ENCODE data around the gene PPP1R14C. TPM values are rescaled to one million over a fixed set of nuclear protein-coding genes. Genes with fewer than 3 reads are reported as not detected.

Gene PPP1R14C
- total and polyA plus RNA-seq, 10 of the 15 experiments (the other 5 are each of a cell fraction or from before 2014, with no cell fraction given): 0.07 to 1.6 (median 0.13) TPM; not detected in 4

DNA sequence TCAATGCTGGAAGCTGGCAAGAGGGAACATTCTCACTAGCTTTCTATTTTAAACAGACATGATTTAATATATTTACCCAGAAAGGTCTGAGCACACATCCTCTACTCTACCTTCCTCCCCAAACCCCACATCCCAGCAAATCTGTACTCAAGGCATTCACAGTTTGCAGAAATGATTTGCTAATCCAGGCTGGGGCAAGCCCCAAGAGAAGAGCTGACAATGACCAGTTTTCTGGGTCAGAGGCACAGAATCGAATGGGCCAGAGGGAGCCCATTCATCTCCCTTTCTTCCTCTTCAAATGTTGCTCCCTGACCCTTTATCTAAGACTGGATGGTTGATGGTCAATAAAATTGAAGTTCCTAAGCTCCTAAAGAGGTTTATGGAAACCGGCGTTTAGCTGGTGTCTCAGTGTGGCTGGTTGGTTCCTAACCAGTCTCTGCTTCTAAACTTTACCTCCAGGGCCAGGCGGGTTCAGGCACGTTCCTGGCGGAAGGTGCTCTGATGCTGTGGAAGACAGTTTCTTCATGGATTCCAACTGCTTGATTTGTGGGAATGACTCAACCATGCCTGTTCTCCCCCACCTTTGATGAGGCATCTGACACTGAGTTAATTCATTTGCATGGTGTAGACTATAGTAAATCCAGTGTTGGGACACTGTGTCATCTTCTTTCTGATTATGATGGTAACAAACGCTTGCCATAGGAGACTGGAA is 129.6 kb downstream of the PPP1R14C start (continued):
- TF ChIP-seq E2F8 (IDR thresholded peaks at IDR 0.05; ENCODE audit: low read depth, partially characterized antibody): no peak
- TF ChIP-seq, protein P1, sequence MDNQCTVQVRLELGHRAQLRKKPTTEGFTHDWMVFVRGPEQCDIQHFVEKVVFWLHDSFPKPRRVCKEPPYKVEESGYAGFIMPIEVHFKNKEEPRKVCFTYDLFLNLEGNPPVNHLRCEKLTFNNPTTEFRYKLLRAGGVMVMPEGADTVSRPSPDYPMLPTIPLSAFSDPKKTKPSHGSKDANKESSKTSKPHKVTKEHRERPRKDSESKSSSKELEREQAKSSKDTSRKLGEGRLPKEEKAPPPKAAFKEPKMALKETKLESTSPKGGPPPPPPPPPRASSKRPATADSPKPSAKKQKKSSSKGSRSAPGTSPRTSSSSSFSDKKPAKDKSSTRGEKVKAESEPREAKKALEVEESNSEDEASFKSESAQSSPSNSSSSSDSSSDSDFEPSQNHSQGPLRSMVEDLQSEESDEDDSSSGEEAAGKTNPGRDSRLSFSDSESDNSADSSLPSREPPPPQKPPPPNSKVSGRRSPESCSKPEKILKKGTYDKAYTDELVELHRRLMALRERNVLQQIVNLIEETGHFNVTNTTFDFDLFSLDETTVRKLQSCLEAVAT (IDR thresholded peaks at IDR 0.05): no peak
- TF ChIP-seq IRF4 (IDR thresholded peaks at IDR 0.05; ENCODE audit: low read depth, low read length): no peak
- TF ChIP-seq ZBTB4 (CRISPR knock-in tag; IDR thresholded peaks at IDR 0.05): no peak
- TF ChIP-seq STAT1 (conservative IDR thresholded peaks at IDR 0.05): no peak
- no peak for TF ChIP-seq SIX5 (IDR thresholded peaks at IDR 0.05; ENCODE audit: low read depth, low read length, severe bottlenecking)
- TF ChIP-seq NFYA (IDR thresholded peaks at IDR 0.05; ENCODE audit: borderline replicate concordance, low read depth, low read length): no peak
- TF ChIP-seq RAD51 (IDR thresholded peaks at IDR 0.05): no peak

Measured in GM12878 (cell line).